Urinary bladder (tissue), 4 donors: ENCODE results near the gene ARRDC4. TPM values are rescaled to one million over a fixed set of nuclear protein-coding genes. Genes with fewer than 3 reads are reported as not detected.
"Not testable (repeated sequence)": the region's sequence is repeated elsewhere in the genome, so short reads cannot be mapped to it uniquely, and the experiment has no call there.

ENCODE experiments used
- DNase-seq: peaks from one replicate; pipeline ENCODE4 v3.0.0-alpha.2; 2015; ENCODE audit errors: extremely low spot score
- H3K27ac ChIP-seq: one replicate; pipeline ENCODE4 v1.5.1; 2013; ENCODE audit warnings: low read depth, mild to moderate bottlenecking, moderate library complexity
- H3K36me3 ChIP-seq: one replicate; pipeline ENCODE4 v1.6.1; 2013; ENCODE audit warnings: mild to moderate bottlenecking, moderate library complexity; ENCODE audit not compliant: insufficient read depth
- H3K4me1 ChIP-seq: one replicate; pipeline ENCODE4 v1.6.1; 2013; ENCODE audit warnings: mild to moderate bottlenecking, moderate library complexity; ENCODE audit not compliant: insufficient read depth
- H3K4me3 ChIP-seq: one replicate; pipeline ENCODE4 v1.5.1; 2013; ENCODE audit warnings: low read depth, low read length
- WGBS: extraction: QIAGEN DNeasy Blood & Tissue Kit; methylation state at CpG from one replicate; pipeline ENCODE4 v1.1.7; 2013; 5-methylcytosine and 5-hydroxymethylcytosine counted together
- polyA plus RNA-seq: library from polyadenylated mRNA; stranded (reverse); fragments of 200-250 nt; gene quantifications from one replicate; pipeline ENCODE4 v1.2.3, GENCODE V29; 2013
- total RNA-seq: library from RNA; depleted of rRNA; stranded (reverse); fragments of >200 nt; gene quantifications from one replicate; pipeline ENCODE4 v1.2.3, GENCODE V29; 2014
- donor health status: healthy with polysubstance abuse.
- donor health status: healthy.

ARRDC4 gene
- total and polyA plus RNA-seq, 2 donors, result 30.5 to 36.7 TPM

DNA sequence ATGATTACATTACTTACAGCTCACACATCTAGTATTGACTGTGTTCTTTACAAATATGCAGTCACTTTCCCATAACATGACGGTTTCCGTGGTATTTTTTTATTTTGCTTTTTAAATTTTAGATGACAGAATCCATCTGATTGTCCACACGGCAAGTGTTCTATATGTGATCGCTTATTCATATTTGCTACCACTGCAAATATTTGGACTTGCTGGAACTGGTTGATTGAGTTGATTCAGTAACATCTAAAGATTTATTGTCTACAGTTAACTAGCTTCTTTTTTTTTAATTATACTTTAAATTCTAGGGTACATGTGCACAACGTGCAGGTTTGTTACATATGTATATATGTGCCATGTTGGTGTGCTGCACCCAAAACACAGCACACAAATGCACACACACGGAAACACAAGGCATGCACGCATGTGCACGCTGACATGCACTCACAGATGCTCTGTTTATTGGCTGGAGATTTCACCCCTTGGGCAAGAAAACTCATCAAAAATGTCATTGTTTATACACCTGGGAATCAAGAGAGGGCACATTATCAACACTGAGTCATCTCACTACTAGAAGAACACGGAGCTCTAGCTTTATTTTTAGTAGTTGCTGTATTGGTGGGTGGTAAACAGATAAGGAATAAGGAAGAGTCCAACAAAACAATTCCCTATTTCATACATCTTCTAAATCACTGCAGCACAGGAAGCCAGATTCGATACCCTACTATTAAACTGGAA, 16.4 kb downstream of the ARRDC4 start:
- Histone ChIP-seq H3K4me3 (no peak overlapping the region), H3K27ac (no peak overlapping the region), H3K36me3 (no peaks in the 10 kb centered on the region), H3K4me1 (no peaks in the 10 kb centered on the region)
- 77% methylated on average over 10 of the region's 10 CpGs for WGBS
- no peak for DNase-seq

DNA sequence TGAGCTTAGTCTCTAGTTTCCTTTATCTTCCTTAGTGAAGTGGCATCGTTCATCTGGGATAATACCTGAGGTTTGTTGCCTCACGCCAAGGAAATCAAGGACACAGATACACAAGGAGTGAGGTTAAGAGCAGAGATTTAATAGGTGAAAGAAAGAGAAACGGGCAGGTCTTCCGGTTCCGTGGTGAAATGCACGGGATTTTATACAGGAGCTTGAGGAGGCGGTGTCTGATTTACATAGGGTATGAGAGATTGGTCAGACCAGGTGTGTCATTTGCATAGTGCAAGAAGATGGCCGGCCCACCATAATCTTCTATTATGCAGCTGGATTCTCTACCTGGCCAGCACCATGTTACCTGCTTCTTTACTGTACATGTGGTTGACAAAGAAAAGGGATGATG, 17.2 kb downstream of the ARRDC4 start:
- no peak for DNase-seq

DNA sequence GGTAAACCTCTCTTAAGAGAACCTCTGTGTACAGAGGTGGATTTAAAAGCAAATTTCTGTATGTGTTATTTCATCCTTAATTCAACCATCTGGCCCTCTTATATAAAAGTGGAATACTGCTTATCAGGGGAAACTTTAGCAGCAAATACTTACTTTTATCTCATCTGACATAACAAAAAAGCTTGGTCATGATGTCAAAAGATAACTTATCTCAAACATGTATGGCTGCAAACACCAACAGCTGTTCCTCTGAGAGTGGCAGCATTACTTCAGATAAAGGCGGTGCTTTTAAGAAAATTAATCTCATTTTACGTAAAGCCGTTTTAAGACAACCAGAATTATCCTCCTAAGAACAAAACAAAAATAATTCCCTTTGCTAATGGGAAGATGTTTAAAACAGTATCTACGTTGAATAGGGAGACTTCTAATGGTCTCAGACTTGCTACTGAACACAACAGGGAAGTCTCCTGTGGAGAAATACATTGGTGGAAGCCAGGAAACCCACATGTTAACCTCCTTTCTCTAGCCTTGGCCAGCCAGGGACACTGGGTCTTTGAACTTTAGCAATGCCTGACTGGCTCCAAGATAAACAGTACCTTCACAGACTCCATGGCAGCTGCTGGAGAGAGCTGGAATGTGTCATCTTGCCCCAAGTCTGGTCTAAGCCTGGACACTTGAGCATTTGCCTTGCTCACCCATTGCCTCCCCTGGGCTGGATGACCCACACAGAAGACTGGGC, 18.1 kb downstream of the ARRDC4 start:
- Histone ChIP-seq H3K4me1 (no peaks in the 10 kb centered on the region), H3K27ac (no peak overlapping the region), H3K4me3 (no peak overlapping the region), H3K36me3 (no peaks in the 10 kb centered on the region)
- 50% methylated on average over 4 of the region's 4 CpGs for WGBS
- no peak for DNase-seq

More for the DNA sequence above, 17.2 kb downstream of the ARRDC4 start:
- no peaks in the 10 kb centered on the region for H3K36me3 ChIP-seq
- no peak overlapping the region for H3K4me3 ChIP-seq
- no peaks in the 10 kb centered on the region for H3K4me1 ChIP-seq
- WGBS, result 71% methylated on average over 8 of the region's 8 CpGs
- no peak overlapping the region for H3K27ac ChIP-seq

- H3K4me3 ChIP-seq, result no peak overlapping the region
- no peaks in the 10 kb centered on the region for H3K36me3 ChIP-seq
- no peak overlapping the region for H3K27ac ChIP-seq
- no peak for DNase-seq
- 90% methylated on average over 2 of the region's 2 CpGs for WGBS
- H3K4me1 ChIP-seq, result no peaks in the 10 kb centered on the region
Observed at GRCh38 chr15:97979140-97979520, 18.6 kb downstream of the ARRDC4 start.

DNA sequence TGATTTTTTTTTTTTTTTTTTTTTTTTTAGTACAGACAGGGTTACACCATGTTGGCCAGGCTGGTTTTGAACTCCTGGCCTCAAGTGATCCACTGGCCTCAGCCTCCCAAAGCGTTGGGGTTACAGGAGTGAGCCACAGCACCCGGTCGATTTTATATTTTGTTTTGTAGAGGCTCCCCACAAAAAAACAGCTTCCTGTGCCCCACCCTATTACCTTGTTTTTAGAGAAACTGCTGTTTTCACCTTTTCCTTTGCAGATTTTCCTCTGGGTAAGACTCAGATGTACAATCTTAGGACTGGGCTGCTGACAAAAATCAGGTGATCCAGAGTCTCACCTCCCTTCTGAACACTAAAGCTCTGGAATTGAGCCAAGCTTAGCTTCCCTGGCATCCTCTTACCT, 20.6 kb downstream of the ARRDC4 start:
- WGBS, result 86% methylated on average over 3 of the region's 3 CpGs
- Histone ChIP-seq H3K36me3 (no peaks in the 10 kb centered on the region), H3K4me1 (no peaks in the 10 kb centered on the region), H3K4me3 (no peak overlapping the region), H3K27ac (no peak overlapping the region)
- no peak for DNase-seq

GRCh38 chr15:97981758-97982157, 21.3 kb downstream of the ARRDC4 start:
- H3K4me1 ChIP-seq, result no peaks in the 10 kb centered on the region
- H3K36me3 ChIP-seq, result no peaks in the 10 kb centered on the region
- no peak overlapping the region for H3K27ac ChIP-seq
- DNase-seq, result no peak
- 82% methylated on average over 1 of the region's 1 CpG for WGBS
- H3K4me3 ChIP-seq, result no peak overlapping the region

DNA sequence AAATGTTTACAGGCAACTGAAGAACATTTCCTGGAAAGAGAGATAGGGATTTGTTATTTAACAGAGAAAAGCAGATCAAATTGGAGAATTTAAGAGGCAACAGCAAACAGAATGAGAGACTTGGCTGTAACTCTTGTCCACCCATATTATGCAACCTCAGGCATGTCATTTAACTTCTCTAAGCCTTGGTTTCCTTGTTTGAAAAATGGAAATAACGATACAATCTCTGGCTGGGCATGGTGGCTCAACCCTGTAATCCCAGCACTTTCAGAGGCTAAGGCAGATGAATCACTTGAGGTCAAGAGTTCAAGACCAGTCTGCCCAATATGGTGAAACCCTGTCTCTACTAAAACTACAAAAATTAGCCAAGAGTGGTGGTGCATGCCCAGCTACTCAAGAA, 23.7 kb downstream of the ARRDC4 start:
- no peaks in the 10 kb centered on the region for H3K36me3 ChIP-seq
- H3K4me3 ChIP-seq, result no peak overlapping the region
- no peak for DNase-seq
- WGBS, result 28% methylated on average over 1 of the region's 1 CpG
- no peak overlapping the region for H3K27ac ChIP-seq
- H3K4me1 ChIP-seq, result no peaks in the 10 kb centered on the region

DNA sequence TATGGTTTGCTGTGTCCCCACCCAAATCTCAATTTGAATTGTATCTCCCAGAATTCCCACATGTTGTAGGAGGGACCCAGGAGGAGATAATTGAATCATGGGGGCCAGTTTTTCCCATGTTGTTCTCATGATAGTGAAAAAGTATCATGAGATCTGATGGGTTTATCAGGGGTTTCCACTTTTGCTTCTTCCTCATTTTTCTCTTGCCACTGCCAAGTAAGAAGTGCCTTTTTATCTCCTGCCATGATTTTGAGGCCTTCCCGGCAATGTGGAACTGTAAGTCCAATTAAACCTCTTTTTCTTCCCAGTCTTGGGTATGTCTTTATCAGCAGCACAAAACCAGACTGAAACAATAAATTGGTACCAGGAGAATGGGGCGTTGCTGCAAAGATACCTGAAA, 25.5 kb downstream of the ARRDC4 start:
- not testable (repeated sequence) for H3K4me3 ChIP-seq, DNase-seq, H3K4me1 ChIP-seq, H3K27ac ChIP-seq, H3K36me3 ChIP-seq
- 70% methylated on average over 2 of the region's 2 CpGs for WGBS

DNA sequence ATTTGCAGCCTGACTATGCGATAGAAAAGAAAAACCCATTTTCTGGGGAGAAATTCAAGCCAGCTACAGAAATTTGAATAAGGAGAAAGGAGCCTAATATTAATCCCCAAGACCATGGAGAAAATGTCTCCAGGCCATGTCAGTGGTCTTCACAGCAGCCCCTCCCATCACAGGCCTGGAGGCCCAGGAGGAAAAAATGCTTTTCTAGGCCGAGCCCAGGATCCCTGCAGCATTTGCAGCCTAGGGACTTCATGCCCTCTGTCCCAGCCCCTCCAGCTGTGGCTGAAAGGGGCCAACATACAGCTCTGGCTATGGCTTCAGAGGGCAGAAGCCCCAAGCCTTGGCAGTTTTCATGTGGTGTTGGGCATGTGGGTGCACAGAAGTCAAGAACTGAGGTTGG, 26.3 kb downstream of the ARRDC4 start:
- WGBS, result 93% methylated on average over 2 of the region's 2 CpGs
- no peak overlapping the region for H3K4me3 ChIP-seq
- no peaks in the 10 kb centered on the region for H3K36me3 ChIP-seq
- DNase-seq, result no peak
- no peaks in the 10 kb centered on the region for H3K4me1 ChIP-seq
- H3K27ac ChIP-seq, result no peak overlapping the region

DNA sequence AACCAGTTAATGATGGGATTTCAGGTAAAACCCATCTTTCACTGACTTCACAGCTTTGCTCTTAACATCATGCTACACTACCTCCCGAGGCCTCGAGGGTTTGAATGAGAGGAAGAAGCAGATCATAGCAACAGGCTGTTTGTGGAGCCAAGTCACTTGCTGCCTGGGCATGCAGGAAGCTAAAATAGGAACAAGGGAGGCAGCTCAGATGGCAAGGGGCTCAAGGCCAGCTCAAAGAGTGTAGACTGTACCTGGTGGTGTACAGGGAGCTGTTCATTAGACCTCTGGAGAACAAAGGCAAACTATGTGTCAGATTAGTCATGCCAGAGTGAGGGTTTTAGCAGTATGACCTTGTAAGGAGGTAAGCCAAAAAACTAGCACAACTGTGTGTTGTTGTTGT, 28.8 kb downstream of the ARRDC4 start:
- Histone ChIP-seq H3K4me3 (no peak overlapping the region), H3K36me3 (no peaks in the 10 kb centered on the region), H3K4me1 (no peaks in the 10 kb centered on the region), H3K27ac (no peak overlapping the region)
- no peak for DNase-seq
- 60% methylated on average over 2 of the region's 2 CpGs for WGBS

DNA sequence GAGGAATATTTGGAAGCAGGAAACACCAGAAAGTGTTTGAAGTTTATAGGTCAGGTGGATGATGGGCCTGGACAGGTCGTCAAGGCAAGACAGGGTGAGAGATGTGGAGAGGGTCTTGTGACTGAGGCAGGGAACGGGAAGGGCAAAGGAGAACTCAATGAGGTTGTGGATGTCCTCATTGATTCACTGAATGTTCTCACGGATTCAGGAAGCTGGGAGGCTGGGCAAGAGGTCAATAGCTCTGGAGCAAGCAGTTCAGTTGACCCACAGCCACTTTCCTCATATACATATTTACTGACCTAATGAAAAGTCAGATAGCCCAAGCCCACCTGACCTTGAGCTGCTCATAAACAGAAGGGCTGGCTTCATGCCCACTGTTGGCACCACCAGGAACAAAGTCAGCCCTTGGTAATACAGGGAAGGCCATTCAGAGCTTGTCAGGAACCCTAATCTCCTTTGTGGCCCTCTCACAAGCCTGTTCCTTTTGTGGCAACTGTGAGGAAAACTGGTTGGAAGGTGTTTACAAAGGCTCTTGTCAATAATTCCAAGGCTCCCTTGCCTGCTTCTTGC, 31.6 kb downstream of the ARRDC4 start:
- no peak overlapping the region for H3K27ac ChIP-seq
- DNase-seq, result no peak
- 86% methylated on average over 3 of the region's 3 CpGs for WGBS

GRCh38 chr15:97992823-97993222, 32.3 kb downstream of the ARRDC4 start:
- Histone ChIP-seq H3K36me3 (no peaks in the 10 kb centered on the region), H3K27ac (no peak overlapping the region), H3K4me3 (no peak overlapping the region), H3K4me1 (no peaks in the 10 kb centered on the region)
- DNase-seq, result no peak
- 81% methylated on average over 1 of the region's 1 CpG for WGBS

More for the DNA sequence above, 31.6 kb downstream of the ARRDC4 start:
- no peaks in the 10 kb centered on the region for H3K36me3 ChIP-seq
- no peak overlapping the region for H3K4me3 ChIP-seq
- H3K4me1 ChIP-seq, result no peaks in the 10 kb centered on the region

- no peak overlapping the region for H3K27ac ChIP-seq
- no peak overlapping the region for H3K4me3 ChIP-seq
- H3K4me1 ChIP-seq, result no peaks in the 10 kb centered on the region
- DNase-seq, result no peak
- H3K36me3 ChIP-seq, result no peaks in the 10 kb centered on the region
- 69% methylated on average over 3 of the region's 3 CpGs for WGBS
Observed at GRCh38 chr15:97993310-97993738, 32.8 kb downstream of the ARRDC4 start.

GRCh38 chr15:97994236-97994635, 33.7 kb downstream of the ARRDC4 start:
- Histone ChIP-seq H3K4me1 (no peaks in the 10 kb centered on the region), H3K36me3 (no peaks in the 10 kb centered on the region), H3K27ac (no peak overlapping the region), H3K4me3 (no peak overlapping the region)
- WGBS, result 97% methylated on average over 3 of the region's 3 CpGs
- no peak for DNase-seq
